RPMI7951 (cell line): Measurements from ENCODE around the gene ESPN. TPM values are rescaled to one million over a fixed set of nuclear protein-coding genes. Genes with fewer than 3 reads are reported as not detected.

Experiments
- DNase-seq: peaks from one replicate; pipeline ENCODE4 v3.0.0-alpha.2; 2012; ENCODE audit warnings: low read depth
- total RNA-seq: library from RNA; depleted of rRNA; stranded (reverse); fragments of >200 nt; shearing (Covaris generic); gene quantifications from 2 replicates; pipeline ENCODE4 v1.2.3, GENCODE V29; 2014

The ESPN gene
- total RNA-seq, 1 experiment from 2014 or later = not detected

- DNase-seq = no peak
Measured at GRCh38 chr1:6464514-6464836, 39.9 kb downstream of the ESPN start.

GRCh38 chr1:6464915-6465314 is 40.3 kb downstream of the ESPN start:
- DNase-seq = no peak

GRCh38 chr1:6465461-6466005 is 41.0 kb downstream of the ESPN start:
- DNase-seq = no peak

- no peak for DNase-seq
Measured at GRCh38 chr1:6466023-6466422, 41.4 kb downstream of the ESPN start, which contains the start of gene TNFRSF25. TSS of gene TNFRSF25 (minus strand) at chr1:6466173. CDS start at chr1:6466107, 66 bp downstream.

GRCh38 chr1:6466751-6467150 is 42.2 kb downstream of the ESPN start:
- DNase-seq = no peak

GRCh38 chr1:6467224-6467623 is 42.6 kb downstream of the ESPN start:
- no peak for DNase-seq

- DNase-seq = no peak
Measured at GRCh38 chr1:6467744-6468688, 43.4 kb downstream of the ESPN start.

GRCh38 chr1:6468729-6469461 is 44.3 kb downstream of the ESPN start:
- no peak for DNase-seq

- DNase-seq = no peak
Measured at GRCh38 chr1:6470132-6471085, 45.8 kb downstream of the ESPN start.

- no peak for DNase-seq
Measured at GRCh38 chr1:6471086-6471969, 46.8 kb downstream of the ESPN start.

- DNase-seq = no peak
Measured at GRCh38 chr1:6471970-6472368, 47.4 kb downstream of the ESPN start.

- DNase-seq = no peak
Measured at GRCh38 chr1:6472391-6472790, 47.8 kb downstream of the ESPN start.

GRCh38 chr1:6473156-6473555 is 48.6 kb downstream of the ESPN start:
- DNase-seq = no peak

- DNase-seq = no peak
Measured at GRCh38 chr1:6473974-6474814, 49.6 kb downstream of the ESPN start.

- no peak for DNase-seq
Measured at GRCh38 chr1:6474815-6475282, 50.3 kb downstream of the ESPN start.

GRCh38 chr1:6475381-6476133 is 51.0 kb downstream of the ESPN start:
- peak; percentile 25 for DNase-seq

GRCh38 chr1:6476483-6476882 is 51.9 kb downstream of the ESPN start:
- DNase-seq = no peak

GRCh38 chr1:6477039-6477820 is 52.7 kb downstream of the ESPN start:
- DNase-seq = no peak
